Measurements from ENCODE around the gene FRMD4A.

FRMD4A gene

DNA sequence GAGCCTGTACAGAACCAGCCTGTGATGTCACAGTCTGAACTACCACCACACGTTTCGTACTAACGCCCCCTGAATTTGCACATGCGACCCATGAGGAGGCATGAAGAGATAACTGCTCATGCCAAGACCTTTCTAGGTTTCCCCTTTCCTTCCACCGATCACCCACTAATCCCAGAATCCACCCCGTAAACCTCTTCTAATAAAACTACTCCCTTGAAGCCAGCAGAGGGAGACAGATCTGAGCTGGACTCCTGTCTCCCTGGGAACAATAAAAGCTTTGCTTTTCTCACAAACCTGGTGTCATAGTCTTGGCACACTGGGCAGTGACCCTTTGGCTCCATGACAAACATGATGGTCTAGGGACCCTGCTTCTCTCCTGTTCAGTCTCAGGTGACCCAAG is 144.5 kb downstream of the FRMD4A start:
- no peak for DNase-seq (ENCODE audit: low read depth)

DNA sequence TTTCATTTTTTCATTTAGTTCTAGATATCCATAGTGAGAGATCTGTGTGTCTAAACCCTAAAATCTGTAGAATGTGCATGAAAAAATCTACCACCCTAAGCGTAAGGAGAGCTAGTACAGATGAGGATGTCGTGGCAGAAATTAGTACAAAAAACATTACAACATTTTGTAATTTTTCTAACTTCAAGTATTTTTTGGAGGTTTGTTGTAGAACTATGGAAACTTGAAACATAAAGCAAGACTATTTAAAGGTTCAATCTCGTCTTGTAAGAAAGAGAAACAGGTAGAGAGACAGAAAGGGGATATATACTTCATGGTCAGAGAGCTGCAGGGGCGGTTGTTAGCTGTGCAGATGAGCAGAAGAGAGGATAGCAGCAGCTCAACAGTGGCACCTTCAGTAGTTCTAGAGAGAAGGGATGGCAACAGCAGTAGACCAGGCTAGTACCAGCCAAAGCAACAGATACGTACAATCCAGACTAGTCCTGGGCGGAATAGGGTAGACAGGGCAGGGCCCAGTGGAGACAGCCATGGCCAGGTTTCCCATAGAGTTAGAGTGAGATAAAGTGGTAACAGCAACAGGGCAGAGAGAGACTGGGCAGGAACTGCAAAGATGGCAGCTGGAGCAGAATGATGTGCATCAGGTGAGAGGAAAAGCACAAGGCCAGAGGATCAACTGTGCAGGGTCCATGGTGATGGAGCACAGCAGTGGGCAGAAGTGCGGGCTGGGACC is 145.2 kb downstream of the FRMD4A start:
- no peak for DNase-seq (ENCODE audit: low read depth)

- DNase-seq (ENCODE audit: low read depth), result no peak
Measured at GRCh38 chr10:14184841-14185315, 145.8 kb downstream of the FRMD4A start.

GRCh38 chr10:14182781-14183180 is 147.9 kb downstream of the FRMD4A start:
- no peak for DNase-seq (ENCODE audit: low read depth)

DNA sequence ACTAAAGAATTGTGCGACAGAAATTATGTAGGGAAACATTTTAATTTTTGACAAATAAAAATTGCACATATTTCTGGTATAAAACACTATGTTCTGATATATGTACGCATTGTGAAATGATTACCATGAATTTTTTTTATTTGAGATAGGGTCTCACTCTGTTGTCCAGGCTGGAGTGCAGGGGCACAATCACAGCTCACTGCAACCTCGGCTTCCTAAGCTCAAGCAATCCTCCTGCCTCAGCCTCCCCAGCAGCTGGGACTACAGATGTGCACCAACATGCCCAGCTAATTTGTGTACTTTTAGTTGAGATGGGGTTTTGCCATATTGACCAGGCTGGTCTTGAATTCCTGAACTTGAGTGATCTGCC is 149.2 kb downstream of the FRMD4A start:
- no peak for DNase-seq (ENCODE audit: low read depth)

DNA sequence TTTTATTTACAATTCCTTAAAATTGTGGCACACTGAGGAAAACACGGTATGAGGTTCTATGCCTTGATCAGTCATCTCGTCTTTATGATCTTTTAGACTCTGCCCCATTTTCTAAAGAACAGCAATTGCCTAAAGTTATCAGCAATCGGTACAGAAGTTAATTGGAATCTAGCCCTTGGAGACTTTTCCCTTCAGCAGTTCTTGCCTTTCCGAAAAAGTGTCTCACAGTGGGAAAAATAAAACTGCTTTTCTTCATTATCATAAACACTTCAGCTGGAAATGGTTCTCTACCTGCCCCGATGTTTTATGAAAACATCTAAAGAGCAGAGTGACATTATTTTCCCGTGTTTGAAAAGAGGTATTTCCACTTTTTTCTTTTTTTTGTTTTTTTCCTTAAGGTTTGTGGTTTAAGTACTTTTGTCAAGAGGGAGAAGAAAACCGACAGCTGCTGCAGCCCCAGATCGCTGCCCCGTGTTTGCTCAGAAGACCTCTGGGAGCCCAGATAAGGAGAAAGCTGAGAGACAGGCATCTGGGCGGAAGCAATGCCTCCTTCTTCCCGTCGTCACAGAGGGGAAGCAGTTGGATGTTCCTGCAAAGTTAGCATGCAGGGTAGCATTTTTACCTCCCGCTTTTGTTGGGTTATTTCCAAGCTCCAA is 149.7 kb downstream of the FRMD4A start:
- no peak for DNase-seq (ENCODE audit: low read depth)

DNA sequence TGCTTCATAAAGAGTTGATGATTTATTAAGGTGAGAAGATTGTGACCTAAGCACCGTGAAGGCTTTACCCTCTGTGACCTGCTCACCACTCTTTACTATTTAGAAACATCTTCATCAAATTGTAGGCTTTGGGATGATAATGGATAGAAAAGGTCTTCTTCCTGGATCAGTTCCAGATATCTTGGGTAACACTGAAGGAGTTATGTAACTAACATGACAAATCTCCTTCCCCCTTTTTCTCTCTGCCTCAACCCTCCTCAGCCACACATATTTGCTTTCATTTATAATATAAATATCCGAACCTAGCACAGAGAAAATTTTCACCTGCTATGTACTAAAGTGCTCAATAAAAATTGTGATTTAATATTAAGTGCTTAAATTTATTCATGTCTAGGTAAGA is 151.5 kb downstream of the FRMD4A start:
- no peak for DNase-seq (ENCODE audit: low read depth)

GRCh38 chr10:14173706-14174594 is 156.8 kb downstream of the FRMD4A start:
- no peak for DNase-seq (ENCODE audit: low read depth)

DNA sequence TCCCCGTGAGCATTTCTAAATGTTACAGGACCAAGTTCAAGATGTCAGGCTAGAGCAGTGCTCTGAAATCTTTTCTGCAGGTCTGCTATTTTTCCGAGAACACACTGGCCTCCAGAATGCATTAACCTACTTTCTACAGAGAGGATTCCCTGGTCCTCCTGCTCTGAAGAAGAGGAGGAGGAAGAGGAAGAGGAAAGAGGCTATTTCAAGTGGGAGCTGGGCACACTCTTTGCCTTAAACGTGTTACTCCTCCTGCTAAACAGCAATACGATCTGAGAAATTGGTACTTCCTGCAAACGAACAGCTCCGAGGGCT is 157.4 kb downstream of the FRMD4A start:
- DNase-seq (ENCODE audit: low read depth), result no peak

DNA sequence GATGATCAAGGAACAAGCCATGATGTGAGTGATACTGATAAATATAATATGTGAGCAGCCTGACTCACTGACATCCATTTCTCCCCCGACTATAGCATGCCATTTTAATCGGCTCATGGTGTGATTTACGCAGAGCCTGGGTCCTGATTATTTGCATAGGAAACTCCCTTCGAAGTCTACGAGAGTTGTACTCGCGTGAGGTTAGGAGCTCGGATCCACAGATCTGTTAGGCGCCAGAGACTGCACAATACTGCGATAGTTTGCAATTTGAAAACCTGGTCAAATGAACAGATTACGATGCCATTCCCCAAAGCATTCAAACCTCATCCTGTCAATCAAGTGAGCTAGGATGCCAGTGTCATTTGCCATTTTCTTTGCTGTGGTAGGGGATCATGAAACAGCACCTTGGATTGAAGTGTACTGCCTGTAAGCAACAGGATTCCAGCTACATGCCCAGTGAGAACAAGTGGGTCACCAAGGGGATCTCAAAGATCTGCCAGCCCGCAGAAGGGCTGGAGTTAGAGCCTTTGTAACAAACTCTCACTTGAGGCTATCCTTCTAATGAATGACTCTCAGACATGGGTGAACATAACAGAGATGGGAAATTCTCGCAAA is 158.3 kb downstream of the FRMD4A start:
- no peak for DNase-seq (ENCODE audit: low read depth)

DNA sequence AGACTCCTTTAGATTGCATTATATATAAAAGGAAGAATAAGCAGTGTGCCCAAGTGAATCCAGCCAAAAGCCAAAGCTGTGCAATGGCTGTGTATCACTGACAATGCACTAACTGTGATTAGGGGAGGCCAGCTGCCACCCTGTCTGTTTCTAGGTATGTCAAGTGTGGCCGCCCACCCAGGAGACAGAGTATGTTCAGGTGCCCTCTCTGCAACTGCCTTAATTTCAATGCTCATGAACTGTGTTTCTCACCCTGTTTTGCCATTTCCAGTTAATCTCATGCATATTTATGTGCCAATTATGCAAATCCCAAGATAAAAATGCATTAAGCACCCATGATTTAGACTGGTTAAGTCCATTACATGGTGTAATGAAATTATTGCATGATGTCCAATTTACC is 159.4 kb downstream of the FRMD4A start:
- no peak for DNase-seq (ENCODE audit: low read depth)

GRCh38 chr10:14163377-14164086 is 167.2 kb downstream of the FRMD4A start:
- DNase-seq (ENCODE audit: low read depth), result no peak

- no peak for DNase-seq (ENCODE audit: low read depth)
Measured at GRCh38 chr10:14162629-14163344, 167.9 kb downstream of the FRMD4A start.

- DNase-seq (ENCODE audit: low read depth), result no peak
Measured at GRCh38 chr10:14162061-14162460, 168.7 kb downstream of the FRMD4A start.

DNA sequence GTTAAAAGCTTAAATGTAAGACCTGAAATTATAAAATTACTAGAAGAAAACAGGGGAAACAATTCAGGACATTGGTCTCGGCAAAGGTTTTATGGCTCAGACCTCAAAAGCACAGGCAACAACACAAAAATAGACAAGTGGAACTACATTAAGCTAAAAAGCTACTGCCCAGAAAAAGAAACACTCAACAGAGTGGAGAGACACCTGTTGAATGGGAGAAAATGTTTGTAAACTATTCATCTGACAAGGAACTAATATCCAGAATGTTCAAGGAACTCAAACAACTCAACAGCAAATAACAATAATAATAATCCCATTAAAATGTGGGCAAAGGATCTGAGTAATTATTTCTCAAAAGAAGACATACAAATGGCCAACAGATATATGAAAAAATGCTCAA is 170.4 kb downstream of the FRMD4A start:
- no peak for DNase-seq (ENCODE audit: low read depth)

DNA sequence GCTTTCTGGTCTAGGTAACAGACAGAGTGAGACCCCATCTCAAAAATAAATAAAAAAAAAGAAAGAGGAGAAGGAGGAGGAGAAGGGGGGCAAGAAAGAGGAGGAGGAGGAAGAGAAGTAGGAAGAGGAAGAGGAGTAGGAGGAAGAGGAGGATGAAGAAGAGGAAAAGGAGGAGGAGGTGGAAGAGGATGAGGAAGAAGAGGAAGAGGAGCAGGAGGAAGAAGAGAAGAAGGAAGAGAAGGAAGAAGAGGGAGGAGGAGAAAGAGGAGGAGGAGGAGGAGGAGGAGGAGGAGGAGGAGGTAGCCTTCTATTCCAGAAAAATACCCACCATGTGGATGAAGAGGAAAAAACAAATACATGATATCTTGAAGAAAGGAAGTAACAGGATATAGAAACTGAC is 172.1 kb downstream of the FRMD4A start:
- no peak for DNase-seq (ENCODE audit: low read depth)

DNA sequence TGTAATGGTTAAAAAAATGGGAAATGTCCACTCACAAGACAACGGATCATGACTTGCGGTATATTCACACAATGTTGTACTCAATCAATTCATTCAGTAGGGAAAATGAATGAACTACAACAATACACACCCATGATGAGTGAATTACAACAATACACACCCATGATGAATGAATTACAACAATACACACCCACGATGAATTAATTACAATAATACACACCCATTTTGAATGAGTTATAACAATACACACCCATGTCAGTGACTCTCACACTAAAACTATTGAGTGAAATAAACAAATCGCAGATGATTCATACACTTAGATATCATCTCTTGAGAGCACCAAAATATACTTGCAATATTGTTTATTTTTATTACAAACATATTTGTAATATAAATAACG is 174.6 kb downstream of the FRMD4A start:
- DNase-seq (ENCODE audit: low read depth), result no peak

- no peak for DNase-seq (ENCODE audit: low read depth)
Measured at GRCh38 chr10:14153570-14154055, 177.1 kb downstream of the FRMD4A start.

- no peak for DNase-seq (ENCODE audit: low read depth)
Measured at GRCh38 chr10:14151571-14151970, 179.2 kb downstream of the FRMD4A start.

GRCh38 chr10:14150526-14150925 is 180.2 kb downstream of the FRMD4A start:
- no peak for DNase-seq (ENCODE audit: low read depth)

GRCh38 chr10:14146501-14146900 is 184.2 kb downstream of the FRMD4A start:
- DNase-seq (ENCODE audit: low read depth), result no peak
